Omental fat pad (tissue), 4 donors: ENCODE data around the gene EGR2. TPM values are rescaled to one million over a fixed set of nuclear protein-coding genes. Genes with fewer than 3 reads are reported as not detected.

Experiments
- ATAC-seq: fragments of 150-250 bp; one replicate; pipeline ENCODE4 v1.9.1; 2016; ENCODE audit warnings: mild to moderate bottlenecking, moderate library complexity; ENCODE audit not compliant: low FRiP score
- DNase-seq: peaks from one replicate; pipeline ENCODE4 v3.0.0-alpha.2; 2019; ENCODE audit warnings: low spot score
- CTCF ChIP-seq, 3 donors: fragments of 450-650 bp; IDR thresholded peaks; one replicate each; pipeline ENCODE4 v1.5.1; 2016 to 2017; ENCODE audit warnings: antibody characterized with exemption in 3 of 3, mild to moderate bottlenecking in 3 of 3, moderate library complexity in 2 of 3
- total RNA-seq, 4 donors: library from RNA; depleted of rRNA; stranded (reverse); fragments of >200 nt; gene quantifications; one replicate each; pipeline ENCODE4 v1.1.0, GENCODE V29; 2016

The EGR2 gene
- total RNA-seq, 4 donors from 2014 or later = 5.0 to 11.6 (median 5.7) TPM

GRCh38 chr10:62813981-62814380 lies 2.2 kb downstream of the EGR2 start:
- ATAC-seq = no peak
- no peak for TF ChIP-seq CTCF (IDR thresholded peaks at IDR 0.05)
- DNase-seq = no peak

GRCh38 chr10:62813453-62813852 lies 2.7 kb downstream of the EGR2 start:
- ATAC-seq (no peak), DNase-seq (no peak)
- no peak for TF ChIP-seq CTCF (IDR thresholded peaks at IDR 0.05)

- ATAC-seq (no peak), DNase-seq (no peak)
- TF ChIP-seq CTCF (IDR thresholded peaks at IDR 0.05) = no peak
Observed at GRCh38 chr10:62812672-62813439, 3.3 kb downstream of the EGR2 start.

- TF ChIP-seq CTCF (IDR thresholded peaks at IDR 0.05) = no peak
- DNase-seq (no peak), ATAC-seq (no peak)
Observed at GRCh38 chr10:62811159-62811875, 4.8 kb downstream of the EGR2 start.

- ATAC-seq = no peak
- no peak for TF ChIP-seq CTCF (IDR thresholded peaks at IDR 0.05)
- no peak for DNase-seq
Observed at GRCh38 chr10:62810156-62810902, 5.8 kb downstream of the EGR2 start.

GRCh38 chr10:62806251-62806650 lies 9.9 kb downstream of the EGR2 start:
- no peak for ATAC-seq
- TF ChIP-seq CTCF (IDR thresholded peaks at IDR 0.05) = no peak

More at GRCh38 chr10:62806251-62806650, 9.9 kb downstream of the EGR2 start:
- DNase-seq = no peak
